NB4 (cell line): ENCODE results near the gene HSP90AB1.

Source experiments
- MYC ChIP-seq: IDR thresholded peaks from 2 replicates; pipeline ENCODE4 v1.6.1; 2011; ENCODE audit warnings: low read depth, low read length
- POLR2A ChIP-seq: IDR thresholded peaks from 2 replicates; pipeline ENCODE4 v1.6.1; 2011; ENCODE audit warnings: mild to moderate bottlenecking; ENCODE audit not compliant: insufficient read length; ENCODE audit errors: extremely low read depth
- TF ChIP-seq, protein P1 (sequence below): IDR thresholded peaks from one replicate; pipeline ENCODE4 v1.5.1; 2012; ENCODE audit warnings: low read depth, low read length
- TF ChIP-seq, protein P2 (sequence below): IDR thresholded peaks from 2 replicates; pipeline ENCODE4 v1.6.1; 2011; ENCODE audit warnings: low read depth, low read length

DNA sequence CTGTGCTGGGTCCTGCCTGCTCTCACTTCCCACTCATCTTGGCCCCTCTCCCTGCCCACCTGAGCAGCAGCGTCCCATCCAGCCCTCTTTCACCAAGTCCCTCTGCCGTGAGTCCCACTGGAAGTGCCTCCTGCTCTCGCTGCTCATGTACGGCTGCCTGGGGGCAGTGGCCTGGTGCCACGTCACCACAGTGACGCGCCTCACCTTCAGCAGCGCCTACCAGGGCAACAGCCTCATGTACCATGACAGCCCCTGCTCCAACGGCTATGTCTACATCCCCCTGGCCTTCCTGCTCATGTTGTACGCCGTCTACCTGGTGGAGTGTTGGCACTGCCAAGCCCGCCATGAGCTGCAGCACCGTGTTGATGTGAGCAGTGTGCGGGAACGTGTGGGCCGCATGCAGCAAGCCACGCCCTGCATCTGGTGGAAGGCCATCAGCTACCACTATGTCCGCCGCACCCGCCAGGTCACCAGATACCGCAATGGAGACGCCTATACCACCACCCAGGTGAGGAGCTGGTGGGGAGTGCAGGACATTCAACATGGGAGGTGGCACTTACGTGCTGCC, 26.2 kb downstream of the HSP90AB1 start:
- no peak for TF ChIP-seq POLR2A
- TF ChIP-seq, protein P1, sequence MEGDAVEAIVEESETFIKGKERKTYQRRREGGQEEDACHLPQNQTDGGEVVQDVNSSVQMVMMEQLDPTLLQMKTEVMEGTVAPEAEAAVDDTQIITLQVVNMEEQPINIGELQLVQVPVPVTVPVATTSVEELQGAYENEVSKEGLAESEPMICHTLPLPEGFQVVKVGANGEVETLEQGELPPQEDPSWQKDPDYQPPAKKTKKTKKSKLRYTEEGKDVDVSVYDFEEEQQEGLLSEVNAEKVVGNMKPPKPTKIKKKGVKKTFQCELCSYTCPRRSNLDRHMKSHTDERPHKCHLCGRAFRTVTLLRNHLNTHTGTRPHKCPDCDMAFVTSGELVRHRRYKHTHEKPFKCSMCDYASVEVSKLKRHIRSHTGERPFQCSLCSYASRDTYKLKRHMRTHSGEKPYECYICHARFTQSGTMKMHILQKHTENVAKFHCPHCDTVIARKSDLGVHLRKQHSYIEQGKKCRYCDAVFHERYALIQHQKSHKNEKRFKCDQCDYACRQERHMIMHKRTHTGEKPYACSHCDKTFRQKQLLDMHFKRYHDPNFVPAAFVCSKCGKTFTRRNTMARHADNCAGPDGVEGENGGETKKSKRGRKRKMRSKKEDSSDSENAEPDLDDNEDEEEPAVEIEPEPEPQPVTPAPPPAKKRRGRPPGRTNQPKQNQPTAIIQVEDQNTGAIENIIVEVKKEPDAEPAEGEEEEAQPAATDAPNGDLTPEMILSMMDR = no peak
- TF ChIP-seq, protein P2, sequence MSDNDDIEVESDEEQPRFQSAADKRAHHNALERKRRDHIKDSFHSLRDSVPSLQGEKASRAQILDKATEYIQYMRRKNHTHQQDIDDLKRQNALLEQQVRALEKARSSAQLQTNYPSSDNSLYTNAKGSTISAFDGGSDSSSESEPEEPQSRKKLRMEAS = no peak
- TF ChIP-seq MYC = no peak
